GM19452 (cell line): ENCODE results near the gene HSPB1.
"Not testable (repeated sequence)": the region's sequence is repeated elsewhere in the genome, so short reads cannot be mapped to it uniquely, and the experiment has no call there.

Experiments
- ATAC-seq: cut with Tn5 transposase; IDR thresholded peaks from one replicate; pipeline ENCODE4 v1.9.1; 2021; ENCODE audit not compliant: unreplicated experiment

HSPB1 gene

DNA sequence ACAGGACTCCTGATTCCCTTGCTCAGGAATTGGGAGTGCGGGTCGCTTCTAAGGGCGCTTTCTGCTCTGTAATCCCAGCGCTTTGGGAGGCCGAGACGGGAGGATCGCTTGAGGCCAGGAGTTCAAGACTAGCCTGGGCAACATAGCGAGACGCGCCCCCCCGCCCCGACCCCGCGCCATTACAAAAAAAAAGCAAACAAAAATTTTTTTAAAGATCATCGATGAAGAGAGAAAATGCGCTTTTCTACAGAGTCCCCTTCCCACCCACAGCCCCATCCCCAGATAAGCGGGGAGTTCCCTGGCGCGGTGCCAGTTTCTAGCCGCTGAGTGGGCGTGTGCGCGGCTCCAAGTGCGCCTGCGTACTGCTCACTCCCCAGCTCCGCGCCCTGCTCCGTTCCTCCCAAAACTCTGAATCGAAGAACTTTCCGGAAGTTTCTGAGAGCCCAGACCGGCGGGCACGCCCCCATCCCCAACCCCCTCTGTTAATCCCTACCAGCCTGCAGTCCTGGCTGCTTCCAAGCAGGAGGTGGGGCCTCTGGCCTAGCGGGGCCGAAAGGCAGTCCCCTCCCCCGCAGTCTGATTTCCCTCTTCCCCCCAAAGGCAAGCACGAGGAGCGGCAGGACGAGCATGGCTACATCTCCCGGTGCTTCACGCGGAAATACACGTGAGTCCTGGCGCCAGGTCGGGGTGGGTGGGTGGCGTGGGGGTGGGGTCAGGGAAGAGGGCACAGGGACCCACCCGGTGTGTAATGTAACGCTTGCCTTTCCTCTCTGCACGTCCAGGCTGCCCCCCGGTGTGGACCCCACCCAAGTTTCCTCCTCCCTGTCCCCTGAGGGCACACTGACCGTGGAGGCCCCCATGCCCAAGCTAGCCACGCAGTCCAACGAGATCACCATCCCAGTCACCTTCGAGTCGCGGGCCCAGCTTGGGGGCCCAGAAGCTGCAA lies 1.0 kb downstream of the HSPB1 start:
- ATAC-seq = no peak

GRCh38 chr7:76304888-76305375 lies 2.5 kb downstream of the HSPB1 start:
- no peak for ATAC-seq

DNA sequence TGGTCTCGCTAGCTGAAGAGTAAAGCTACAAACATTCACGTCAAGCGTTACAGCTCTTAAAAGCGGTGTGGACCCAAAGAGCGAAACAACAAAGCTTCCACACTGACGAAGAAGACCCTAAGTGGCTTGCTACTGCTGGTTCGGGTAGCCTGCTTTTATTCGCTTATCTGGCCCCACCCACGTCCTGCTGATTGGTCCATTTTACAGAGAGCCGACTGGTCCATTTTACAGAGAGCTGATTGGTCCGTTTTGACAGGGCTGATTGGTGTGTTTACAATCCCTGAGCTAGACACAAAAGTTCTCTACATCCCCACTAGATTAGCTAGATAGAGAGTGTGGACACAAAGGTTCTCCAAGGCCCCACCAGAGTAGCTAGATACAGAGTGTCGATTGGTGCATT lies 6.4 kb downstream of the HSPB1 start:
- not testable (repeated sequence) for ATAC-seq

DNA sequence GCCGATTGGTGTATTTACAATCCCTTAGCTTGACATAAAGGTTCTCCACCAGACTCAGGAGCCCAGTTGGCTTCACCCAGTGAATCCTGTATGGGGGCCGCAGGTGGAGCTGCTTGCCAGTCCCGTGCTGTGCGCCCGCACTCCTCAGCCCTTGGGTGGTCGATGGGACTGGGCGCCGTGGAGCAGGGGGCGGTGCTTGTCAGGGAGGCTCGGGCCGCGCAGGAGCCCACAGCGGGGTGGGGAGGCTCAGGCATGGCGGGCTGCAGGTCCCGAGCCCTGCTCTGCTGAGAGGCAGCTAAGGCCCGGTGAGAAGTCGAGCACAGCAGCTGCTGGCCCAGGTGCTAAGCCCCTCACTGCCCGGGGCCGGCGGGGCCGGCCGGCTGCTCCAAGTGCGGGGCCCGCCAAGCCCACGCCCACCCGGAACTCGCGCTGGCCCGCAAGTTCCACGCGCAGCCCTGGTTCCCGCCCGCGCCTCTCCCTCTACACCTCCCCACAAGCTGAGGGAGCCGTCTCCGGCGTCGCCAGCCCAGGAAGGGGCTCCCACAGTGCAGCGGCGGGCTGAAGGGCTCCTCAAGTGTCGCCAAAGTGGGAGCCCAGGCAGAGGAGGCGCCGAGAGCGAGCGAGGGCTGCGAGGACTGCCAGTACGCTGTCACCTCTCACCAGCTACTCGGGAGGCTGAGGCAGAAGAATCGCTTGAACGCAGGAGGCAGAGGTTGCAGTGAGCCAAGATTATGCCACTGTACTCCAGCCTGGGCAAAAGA lies 7.0 kb downstream of the HSPB1 start:
- not testable (repeated sequence) for ATAC-seq

GRCh38 chr7:76310102-76310957 lies 7.9 kb downstream of the HSPB1 start:
- no peak for ATAC-seq

- not testable (repeated sequence) for ATAC-seq
These were observed 9.4 kb downstream of the HSPB1 start for GRCh38 chr7:76311838-76312237.

- peak; percentile 40 for ATAC-seq
These were observed 11.7 kb downstream of the HSPB1 start for GRCh38 chr7:76314042-76314721.

DNA sequence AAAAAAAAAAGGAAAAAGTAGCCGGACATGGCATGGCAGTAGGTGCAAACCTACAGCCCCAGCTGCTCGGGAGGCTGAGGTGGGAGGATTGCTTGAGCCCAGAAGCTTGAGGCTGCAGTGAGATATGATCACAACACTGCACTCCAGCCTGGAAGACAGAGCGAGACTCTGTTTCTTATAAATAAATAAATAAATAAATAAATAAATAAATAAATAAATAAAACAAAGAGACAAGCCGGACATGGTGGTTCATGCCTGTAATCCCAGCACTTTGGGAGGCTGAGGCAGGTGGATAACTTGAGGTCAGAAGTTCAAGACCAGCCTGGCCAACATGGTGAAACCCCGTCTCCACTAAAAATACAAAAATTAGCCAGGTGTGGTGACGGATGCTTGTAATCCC lies 12.3 kb downstream of the HSPB1 start:
- not testable (repeated sequence) for ATAC-seq

DNA sequence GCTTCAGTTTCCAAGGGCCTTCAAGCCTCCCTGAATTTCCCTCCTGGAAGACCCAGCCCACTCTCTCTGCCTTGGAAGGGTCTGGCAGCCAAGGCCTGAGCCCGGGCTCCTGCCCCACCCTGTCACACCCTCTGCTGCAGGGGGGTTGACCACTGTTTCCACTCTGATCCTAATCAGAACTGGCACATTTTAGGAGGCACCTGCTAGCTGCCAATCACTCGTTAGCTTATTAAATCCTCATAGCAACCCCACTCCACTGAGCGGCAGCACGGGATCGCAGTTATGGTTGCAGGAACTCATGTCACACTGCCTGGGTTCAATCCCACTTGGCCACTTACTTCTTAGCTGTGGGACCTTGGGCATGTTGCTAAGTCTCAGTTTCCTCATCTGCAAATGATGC lies 12.9 kb downstream of the HSPB1 start:
- ATAC-seq = no peak

- ATAC-seq = no peak
These were observed 14.7 kb downstream of the HSPB1 start for GRCh38 chr7:76316984-76317781.

GRCh38 chr7:76317782-76318487 lies 15.5 kb downstream of the HSPB1 start:
- peak; percentile 91 for ATAC-seq

DNA sequence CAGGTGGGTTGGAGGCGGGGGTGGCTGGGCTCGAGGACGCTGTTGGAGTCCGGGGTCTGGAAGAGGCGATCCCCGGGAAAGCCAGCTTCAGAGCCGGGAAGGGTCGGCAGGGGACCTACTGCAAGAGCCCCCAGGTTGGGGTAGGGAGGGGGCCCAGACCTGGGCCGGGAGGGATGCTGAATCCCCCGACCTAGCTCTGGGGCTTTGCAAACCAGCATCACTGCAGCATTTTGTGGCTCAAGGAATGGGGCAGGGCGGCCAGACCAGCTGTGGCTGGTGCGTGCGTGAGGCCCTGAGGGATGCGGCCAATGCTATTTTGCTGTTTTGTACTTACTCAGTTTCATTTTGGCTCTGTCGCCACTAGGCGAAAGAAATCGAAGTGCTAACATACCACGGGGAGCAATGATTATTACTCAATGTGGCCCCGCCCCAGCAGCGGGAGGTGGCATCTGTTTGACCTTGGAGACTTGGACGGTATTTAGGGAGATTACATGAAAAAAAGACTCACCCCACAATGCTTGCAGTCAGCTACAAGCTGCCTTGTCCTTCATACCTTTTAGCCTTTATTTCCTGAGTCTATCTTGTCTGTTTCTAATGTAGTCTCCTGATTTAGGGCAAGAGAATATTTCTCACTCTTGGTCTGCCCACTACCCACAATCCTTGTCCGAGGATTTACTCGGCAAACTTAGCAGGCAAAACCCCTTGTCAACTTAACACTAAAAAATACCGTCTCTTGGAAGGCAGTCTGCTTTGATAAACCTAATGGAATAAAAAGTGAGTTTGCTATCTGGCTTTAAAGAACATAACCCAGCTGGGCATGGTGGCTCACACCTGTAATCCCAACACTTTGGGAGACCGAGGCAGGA lies 16.2 kb downstream of the HSPB1 start:
- ATAC-seq = peak; percentile 53

GRCh38 chr7:76325092-76325491 lies 22.6 kb downstream of the HSPB1 start:
- ATAC-seq = no peak

DNA sequence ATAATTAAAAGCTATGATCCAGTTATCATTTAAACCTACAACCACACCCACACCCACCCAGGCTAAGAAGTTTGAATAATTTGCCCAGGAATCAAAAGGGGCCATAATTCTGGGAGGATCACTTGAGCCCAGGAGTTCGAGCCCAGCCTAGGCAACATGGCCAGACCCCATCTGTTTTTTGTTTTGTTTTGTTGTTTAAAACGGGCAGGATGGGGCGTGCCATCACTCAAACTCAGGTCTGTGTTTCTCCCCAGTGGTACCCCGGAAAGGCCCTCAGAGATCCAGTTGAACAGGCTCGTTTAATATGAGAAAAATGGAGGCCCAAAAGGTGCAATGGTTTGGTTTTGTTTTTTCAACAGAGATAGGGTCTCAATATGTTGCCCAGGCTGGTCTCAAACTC lies 23.3 kb downstream of the HSPB1 start:
- ATAC-seq = no peak

DNA sequence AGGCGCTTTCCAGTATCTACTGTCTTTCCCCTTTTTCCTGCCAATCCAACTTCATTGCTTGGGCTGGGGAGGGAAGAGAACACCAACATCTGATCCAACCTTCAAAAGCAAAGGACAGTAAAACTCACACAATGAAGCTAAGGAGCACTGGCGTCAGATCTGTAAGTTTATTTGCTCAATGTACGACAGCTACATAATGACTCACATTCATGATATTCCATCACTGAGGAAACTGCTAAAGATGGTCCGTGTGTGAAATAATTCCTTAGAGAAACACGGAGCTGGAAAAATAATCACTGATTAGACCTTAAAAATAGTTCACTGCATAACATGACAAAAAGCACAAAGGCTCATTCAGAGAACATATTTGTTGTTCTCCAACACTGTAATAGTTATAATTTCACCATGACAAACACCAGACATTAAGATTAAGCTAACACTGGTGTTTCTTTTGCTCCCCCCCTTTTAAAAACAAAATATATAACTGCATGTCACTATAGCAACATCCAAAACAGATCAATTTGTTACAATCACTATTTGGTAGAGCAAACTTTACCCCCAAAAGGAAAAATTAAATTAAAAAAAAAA lies 24.3 kb downstream of the HSPB1 start:
- no peak for ATAC-seq

DNA sequence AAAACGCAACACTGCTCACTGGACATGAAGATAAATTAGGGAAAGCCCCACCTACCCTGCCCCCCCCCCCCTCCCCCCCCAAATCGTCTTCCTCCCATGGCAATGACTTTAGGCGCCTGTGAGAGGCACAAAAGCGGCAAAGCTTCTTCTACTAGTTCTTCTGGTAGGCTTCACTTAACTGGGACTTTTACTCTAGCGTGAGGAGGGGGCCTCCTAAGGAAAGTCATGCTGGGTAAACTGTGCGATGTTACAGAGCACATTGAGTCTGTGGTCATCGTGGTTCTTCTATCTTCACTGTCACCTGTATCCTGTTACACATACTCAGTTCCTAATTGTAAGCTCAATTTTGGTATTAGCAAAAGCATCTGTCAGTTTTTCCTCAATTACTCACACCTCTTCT lies 25.1 kb downstream of the HSPB1 start:
- no peak for ATAC-seq

DNA sequence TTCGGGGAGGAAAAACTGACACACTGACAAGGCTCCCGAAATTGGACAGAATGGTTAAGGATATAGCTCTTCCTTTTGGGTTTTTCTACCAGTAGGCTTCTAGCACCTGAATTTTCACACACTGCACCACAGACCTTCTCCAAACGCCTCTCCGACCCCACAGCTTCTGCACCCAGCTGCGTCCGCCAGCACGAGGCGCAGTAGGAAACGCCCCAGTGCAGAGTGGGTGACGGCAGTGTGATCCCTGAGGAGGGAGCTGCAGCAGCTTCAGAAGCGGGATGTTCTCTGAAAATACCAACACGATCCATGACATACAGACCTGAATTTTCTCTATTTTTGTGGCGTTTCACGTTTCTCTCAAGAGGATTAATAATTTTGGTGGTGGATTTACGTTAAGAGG lies 25.9 kb downstream of the HSPB1 start:
- no peak for ATAC-seq

- no peak for ATAC-seq
These were observed 27.0 kb downstream of the HSPB1 start for GRCh38 chr7:76329479-76329878.
